Endodermal cell (in vitro differentiated cells): Measurements from ENCODE around the gene NCKAP5. TPM values are rescaled to one million over a fixed set of nuclear protein-coding genes. Genes with fewer than 3 reads are reported as not detected.

Experiments used
- DNase-seq: peaks from one replicate; pipeline ENCODE4 v3.0.0-alpha.2; 2017
- H3K27ac ChIP-seq: 2 replicates; pipeline ENCODE4 v1.5.1; 2013; ENCODE audit warnings: mild to moderate bottlenecking, low read depth, low read length, moderate library complexity
- H3K27me3 ChIP-seq: 2 replicates; pipeline ENCODE4 v1.6.1; 2013; ENCODE audit warnings: mild to moderate bottlenecking, low read length, moderate library complexity; ENCODE audit not compliant: insufficient read depth, control insufficient read depth, poor library complexity, severe bottlenecking
- H3K36me3 ChIP-seq: 2 replicates; pipeline ENCODE4 v1.7.0; 2013; ENCODE audit warnings: mild to moderate bottlenecking, low read length, moderate library complexity; ENCODE audit not compliant: control insufficient read depth, insufficient read depth
- H3K4me1 ChIP-seq: one replicate; pipeline ENCODE4 v1.7.0; 2013; ENCODE audit warnings: low read length; ENCODE audit not compliant: control insufficient read depth, insufficient read depth
- H3K4me3 ChIP-seq: 2 replicates; pipeline ENCODE4 v1.5.1; 2013; ENCODE audit warnings: mild to moderate bottlenecking, low read length, moderate library complexity
- H3K9ac ChIP-seq: 2 replicates; pipeline ENCODE4 v1.6.1; 2013; ENCODE audit warnings: mild to moderate bottlenecking, low read length, moderate library complexity; ENCODE audit not compliant: poor library complexity, severe bottlenecking; ENCODE audit errors: extremely low read depth
- H3K9me3 ChIP-seq: 2 replicates; pipeline ENCODE4 v1.6.1; 2013; ENCODE audit warnings: mild to moderate bottlenecking, low read length, moderate library complexity; ENCODE audit not compliant: control insufficient read depth
- H3K27ac Mint-ChIP-seq: 2 replicates; pipeline ENCODE4 v1.8.0; 2020; ENCODE audit warnings: mixed read lengths
- H3K27me3 Mint-ChIP-seq: 2 replicates; pipeline ENCODE4 v1.8.0; 2021; ENCODE audit warnings: mild to moderate bottlenecking, mixed read lengths; ENCODE audit not compliant: insufficient read depth
- H3K36me3 Mint-ChIP-seq: 2 replicates; pipeline ENCODE4 v1.8.0; 2020; ENCODE audit warnings: low read depth, mixed read lengths
- H3K4me1 Mint-ChIP-seq: 2 replicates; pipeline ENCODE4 v1.8.0; 2020; ENCODE audit warnings: mixed read lengths
- H3K4me3 Mint-ChIP-seq: 2 replicates; pipeline ENCODE4 v1.8.0; 2020; ENCODE audit warnings: mild to moderate bottlenecking, moderate library complexity, mixed read lengths
- H3K9me3 Mint-ChIP-seq: 2 replicates; pipeline ENCODE4 v1.8.0; 2020; ENCODE audit warnings: mild to moderate bottlenecking, mixed read lengths
- WGBS, 2 experiments: methylation state at CpG; one replicate each; pipeline versions ENCODE4 v1.1.5 to v1.1.7; 2013; ENCODE audit warnings: missing lambda C conversion rate in 2 of 2, mixed read lengths in 1 of 2; ENCODE audit not compliant: insufficient coverage in 1 of 2, insufficient read length in 1 of 2; 5-methylcytosine and 5-hydroxymethylcytosine counted together
- total RNA-seq, 2 donors: library from RNA; stranded (reverse); fragmentation: NEBNext Ultra II Directional in 1 of 2; extraction: Animal tissue kit (Norgen Biotek cat#: 25700) in 1 of 2; gene quantifications; 2 replicates in 1 of 2; 3 replicates in 1 of 2; pipeline ENCODE4 v1.2.1, GENCODE V29; 2021
- TF ChIP-seq, protein P1 (sequence below): fragments of 200-600 bp; sonication (generic); conservative IDR thresholded peaks from 2 replicates; pipeline ENCODE4 v1.5.0; 2021; ENCODE audit warnings: antibody characterized with exemption, mild to moderate bottlenecking

The NCKAP5 gene
- total RNA-seq, 2 donors from 2014 or later = 0.58 to 0.92 TPM

DNA sequence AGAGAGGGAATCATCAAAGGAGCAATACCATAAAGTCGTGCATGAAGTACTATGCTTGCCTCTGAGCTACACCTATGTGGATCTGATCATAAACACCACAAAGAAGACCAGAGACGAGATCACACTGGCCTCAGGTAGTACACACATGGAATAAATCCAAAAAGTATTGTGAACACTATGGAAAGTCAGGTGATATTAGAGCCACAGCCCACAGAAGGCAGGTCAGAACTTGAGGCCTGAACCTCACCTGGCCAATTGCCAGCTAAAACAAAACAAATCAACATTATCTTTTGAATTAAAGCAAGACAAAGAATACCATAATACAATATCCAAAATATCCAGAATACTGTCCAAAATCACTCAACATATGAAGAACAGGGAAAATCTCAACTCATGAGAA lies 371.1 kb downstream of the NCKAP5 start:
- peaks cover 2% of the 10 kb centered on the region for H3K27me3 Mint-ChIP-seq
- H3K9ac ChIP-seq = no peak overlapping the region
- no peaks in the 10 kb centered on the region for H3K4me1 Mint-ChIP-seq
- no peak overlapping the region for H3K4me3 Mint-ChIP-seq
- H3K36me3 ChIP-seq = no peaks in the 10 kb centered on the region
- no peaks in the 10 kb centered on the region for H3K9me3 ChIP-seq
- H3K4me3 ChIP-seq = no peak overlapping the region
- 95 to 100% methylated on average over 1 to 2 of the region's 2 CpGs for WGBS, 2 experiments
- TF ChIP-seq, protein P1, sequence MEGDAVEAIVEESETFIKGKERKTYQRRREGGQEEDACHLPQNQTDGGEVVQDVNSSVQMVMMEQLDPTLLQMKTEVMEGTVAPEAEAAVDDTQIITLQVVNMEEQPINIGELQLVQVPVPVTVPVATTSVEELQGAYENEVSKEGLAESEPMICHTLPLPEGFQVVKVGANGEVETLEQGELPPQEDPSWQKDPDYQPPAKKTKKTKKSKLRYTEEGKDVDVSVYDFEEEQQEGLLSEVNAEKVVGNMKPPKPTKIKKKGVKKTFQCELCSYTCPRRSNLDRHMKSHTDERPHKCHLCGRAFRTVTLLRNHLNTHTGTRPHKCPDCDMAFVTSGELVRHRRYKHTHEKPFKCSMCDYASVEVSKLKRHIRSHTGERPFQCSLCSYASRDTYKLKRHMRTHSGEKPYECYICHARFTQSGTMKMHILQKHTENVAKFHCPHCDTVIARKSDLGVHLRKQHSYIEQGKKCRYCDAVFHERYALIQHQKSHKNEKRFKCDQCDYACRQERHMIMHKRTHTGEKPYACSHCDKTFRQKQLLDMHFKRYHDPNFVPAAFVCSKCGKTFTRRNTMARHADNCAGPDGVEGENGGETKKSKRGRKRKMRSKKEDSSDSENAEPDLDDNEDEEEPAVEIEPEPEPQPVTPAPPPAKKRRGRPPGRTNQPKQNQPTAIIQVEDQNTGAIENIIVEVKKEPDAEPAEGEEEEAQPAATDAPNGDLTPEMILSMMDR = no peak
- H3K9me3 Mint-ChIP-seq = peaks cover 10% of the 10 kb centered on the region
- H3K36me3 Mint-ChIP-seq = no peaks in the 10 kb centered on the region
- no peak overlapping the region for H3K27ac ChIP-seq
- no peak for DNase-seq
- no peaks in the 10 kb centered on the region for H3K27me3 ChIP-seq
- H3K27ac Mint-ChIP-seq = no peak overlapping the region
- H3K4me1 ChIP-seq = no peaks in the 10 kb centered on the region

DNA sequence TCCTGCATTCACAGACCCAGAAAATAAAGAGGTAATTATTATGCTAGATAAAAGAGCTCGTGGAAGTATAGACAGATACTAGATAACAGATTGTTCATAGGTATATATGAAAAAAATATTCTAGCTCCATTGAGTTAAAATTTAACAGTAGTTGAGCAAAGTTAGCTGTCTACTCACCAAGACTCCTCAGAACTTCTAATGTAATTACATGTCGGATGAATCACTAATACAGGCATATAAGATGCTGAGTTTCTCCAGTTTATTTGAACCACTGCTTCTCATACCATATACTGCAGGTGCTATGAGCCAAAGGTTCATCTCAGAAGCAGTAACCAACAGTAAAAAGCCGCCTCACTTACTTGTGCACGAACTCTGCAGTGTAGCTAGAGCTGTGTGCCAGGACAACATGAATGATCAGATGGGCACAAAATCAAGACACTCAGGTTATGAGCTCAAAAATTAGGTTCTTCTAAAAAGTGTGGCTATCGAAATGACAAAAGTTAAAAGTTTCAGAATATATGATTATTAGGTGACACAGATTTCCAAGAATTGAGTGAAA lies 373.4 kb downstream of the NCKAP5 start:
- TF ChIP-seq, protein P1 = no peak
- Mint-ChIP-seq H3K27ac (no peak overlapping the region), H3K9me3 (peaks cover 19% of the 10 kb centered on the region), H3K36me3 (no peaks in the 10 kb centered on the region), H3K4me1 (no peaks in the 10 kb centered on the region), H3K27me3 (no peaks in the 10 kb centered on the region), H3K4me3 (no peak overlapping the region)
- 92 to 98% methylated on average over 4 of the region's 5 CpGs for WGBS, 2 experiments
- no peak for DNase-seq
- H3K27me3 ChIP-seq = no peaks in the 10 kb centered on the region
- no peak overlapping the region for H3K4me3 ChIP-seq
- no peak overlapping the region for H3K9ac ChIP-seq
- no peaks in the 10 kb centered on the region for H3K4me1 ChIP-seq
- no peaks in the 10 kb centered on the region for H3K36me3 ChIP-seq
- no peak overlapping the region for H3K27ac ChIP-seq
- H3K9me3 ChIP-seq = no peaks in the 10 kb centered on the region

DNA sequence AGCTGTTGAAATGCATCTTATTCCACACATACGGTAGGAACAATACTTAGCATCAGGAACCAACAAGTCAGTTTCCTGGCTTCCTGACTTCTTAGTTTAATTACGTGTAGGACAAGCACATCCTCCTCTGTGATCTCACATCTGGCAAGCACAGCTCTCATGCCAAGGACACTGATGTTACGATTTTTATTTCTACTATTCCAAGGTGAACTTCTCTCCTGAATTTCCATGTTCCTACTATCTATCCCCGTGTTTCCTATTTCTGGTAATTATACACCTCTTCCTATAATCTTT lies 374.0 kb downstream of the NCKAP5 start:
- Histone ChIP-seq H3K36me3 (no peaks in the 10 kb centered on the region), H3K27ac (no peak overlapping the region), H3K9ac (no peak overlapping the region), H3K9me3 (no peaks in the 10 kb centered on the region), H3K4me3 (no peak overlapping the region), H3K27me3 (no peaks in the 10 kb centered on the region), H3K4me1 (no peaks in the 10 kb centered on the region)
- peaks cover 3% of the 10 kb centered on the region for H3K27me3 Mint-ChIP-seq
- no peaks in the 10 kb centered on the region for H3K4me1 Mint-ChIP-seq
- TF ChIP-seq, protein P1 = no peak
- H3K27ac Mint-ChIP-seq = no peak overlapping the region
- H3K9me3 Mint-ChIP-seq = peaks cover 20% of the 10 kb centered on the region
- DNase-seq = no peak
- H3K4me3 Mint-ChIP-seq = no peak overlapping the region
- WGBS, 2 experiments = 88 to 94% methylated on average over 4 of the region's 4 CpGs
- no peaks in the 10 kb centered on the region for H3K36me3 Mint-ChIP-seq
